Endothelial cell of hepatic sinusoid (primary cell): ENCODE data around the gene CDCA7L.
"Not testable (repeated sequence)": the region's sequence is repeated elsewhere in the genome, so short reads cannot be mapped to it uniquely, and the experiment has no call there.

Experiments used
- in situ Hi-C: cut with HindIII; loops from 2 replicates; pipeline ENCODE4 v1.10.0; 2017; ENCODE audit warnings: low sequenced_read_pairs

The CDCA7L gene

GRCh38 chr7:21944616-21945453 lies 864 bp downstream of the CDCA7L start:
- in situ Hi-C loops: no loop called here

GRCh38 chr7:21943436-21943835 lies 2.3 kb downstream of the CDCA7L start:
- in situ Hi-C loops: no loop called here

DNA sequence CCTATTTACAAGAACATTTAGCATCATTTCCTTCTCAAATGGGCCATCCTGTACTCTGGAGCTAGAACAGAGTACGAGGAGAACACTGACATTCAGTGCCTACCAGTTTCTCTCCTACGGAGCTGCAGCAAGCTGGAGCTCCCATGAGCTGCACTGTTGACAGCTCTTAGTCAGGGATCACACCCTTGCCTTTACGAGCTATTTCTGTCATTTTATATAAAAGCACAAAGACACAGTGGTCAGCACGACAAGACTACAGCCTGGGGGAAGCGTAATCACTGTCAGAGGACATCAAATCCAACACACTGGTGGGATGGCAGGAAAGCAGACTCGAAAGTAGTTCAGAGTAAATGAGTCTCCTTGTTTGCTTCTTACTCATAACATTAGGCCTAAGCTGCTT lies 2.7 kb downstream of the CDCA7L start:
- in situ Hi-C loops: no loop called here

DNA sequence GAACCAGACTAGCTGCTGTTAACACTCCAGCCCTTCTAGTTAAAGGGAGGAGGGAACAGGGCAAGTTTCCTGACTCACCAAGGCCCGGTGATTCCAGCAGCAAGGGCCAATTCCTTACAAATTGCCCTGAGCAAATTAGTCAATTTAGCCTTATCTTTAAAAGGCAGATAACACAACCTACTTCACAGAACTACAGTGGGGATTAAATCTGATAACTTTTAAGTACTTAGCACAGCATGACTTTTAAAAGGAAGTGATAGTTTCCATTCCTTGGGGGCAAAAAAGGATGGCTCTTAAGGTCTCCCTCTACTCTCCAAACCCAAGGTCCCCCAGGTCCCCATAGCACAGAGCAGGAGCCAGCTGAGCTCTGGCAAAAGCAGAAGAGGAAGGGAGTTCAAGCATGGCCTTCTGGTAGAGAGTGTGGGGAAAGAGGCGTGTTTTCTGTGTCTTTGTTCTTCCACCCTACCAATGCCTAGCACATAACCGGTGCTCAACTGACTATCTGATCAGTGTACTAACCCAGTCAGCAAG lies 4.0 kb downstream of the CDCA7L start:
- in situ Hi-C loops: no loop called here

- in situ Hi-C loops: no loop called here
Observed at GRCh38 chr7:21939858-21940372, 5.8 kb downstream of the CDCA7L start.

GRCh38 chr7:21939136-21939857 lies 6.4 kb downstream of the CDCA7L start:
- in situ Hi-C loops: no loop called here

DNA sequence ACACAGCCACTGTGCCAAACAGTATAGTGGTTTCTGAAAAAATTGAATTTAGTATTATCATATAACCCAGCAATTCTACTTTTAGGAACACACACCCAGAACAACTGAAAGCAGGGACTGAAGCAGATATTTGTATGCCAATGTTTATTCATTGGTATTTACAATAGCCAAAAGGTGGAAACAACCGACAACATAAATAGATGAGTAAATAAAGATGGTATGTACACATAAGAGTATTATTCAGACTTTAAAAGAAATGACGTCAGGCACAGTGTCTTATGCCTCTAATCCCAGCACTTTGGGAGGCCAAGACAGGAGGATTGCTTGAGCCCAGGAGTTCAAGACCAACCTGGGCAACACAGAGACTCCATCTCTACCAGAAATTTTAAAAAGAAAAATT lies 7.2 kb downstream of the CDCA7L start:
- in situ Hi-C loops: no loop called here

DNA sequence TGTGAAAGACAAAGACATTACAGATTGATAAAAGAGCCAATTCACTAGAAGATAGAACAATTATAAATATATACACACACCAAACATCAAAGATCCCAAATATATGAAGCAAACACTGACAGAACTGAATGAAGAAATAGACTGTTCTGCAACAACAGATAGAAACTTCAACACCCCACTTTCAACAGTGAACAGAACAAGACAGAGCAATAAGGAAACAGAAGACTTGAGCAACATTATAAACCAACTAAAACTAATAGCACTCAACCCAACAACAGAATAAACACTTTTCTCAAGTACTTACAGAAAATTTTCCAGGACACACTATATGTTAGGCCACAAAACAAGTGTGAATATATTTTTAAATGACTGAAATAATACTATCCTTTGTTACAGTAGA lies 10.9 kb downstream of the CDCA7L start:
- in situ Hi-C loops: no loop called here

GRCh38 chr7:21933293-21933692 lies 12.4 kb downstream of the CDCA7L start:
- in situ Hi-C loops: not testable (repeated sequence)

DNA sequence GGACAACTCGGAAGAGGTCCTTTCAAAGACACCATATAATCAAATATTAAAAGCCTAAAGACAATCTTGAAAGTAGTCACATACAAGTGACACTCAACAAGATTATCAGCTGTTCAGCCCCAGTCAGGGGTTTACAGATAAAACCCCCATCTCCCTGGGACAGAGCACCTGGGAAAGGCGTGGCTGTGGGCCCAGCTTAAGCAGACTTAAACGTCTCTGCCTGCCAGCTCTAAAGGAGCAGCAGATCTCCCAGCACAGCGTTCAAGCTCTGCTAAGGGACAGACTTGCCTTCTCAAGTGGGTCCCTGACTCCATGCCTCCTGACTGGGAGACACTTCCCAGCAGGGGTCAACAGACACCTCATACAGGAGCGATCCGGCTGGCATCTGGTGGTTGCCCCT lies 18.0 kb downstream of the CDCA7L start:
- in situ Hi-C loops: no loop called here

- in situ Hi-C loops: no loop called here
Observed at GRCh38 chr7:21926448-21926847, 19.3 kb downstream of the CDCA7L start.

DNA sequence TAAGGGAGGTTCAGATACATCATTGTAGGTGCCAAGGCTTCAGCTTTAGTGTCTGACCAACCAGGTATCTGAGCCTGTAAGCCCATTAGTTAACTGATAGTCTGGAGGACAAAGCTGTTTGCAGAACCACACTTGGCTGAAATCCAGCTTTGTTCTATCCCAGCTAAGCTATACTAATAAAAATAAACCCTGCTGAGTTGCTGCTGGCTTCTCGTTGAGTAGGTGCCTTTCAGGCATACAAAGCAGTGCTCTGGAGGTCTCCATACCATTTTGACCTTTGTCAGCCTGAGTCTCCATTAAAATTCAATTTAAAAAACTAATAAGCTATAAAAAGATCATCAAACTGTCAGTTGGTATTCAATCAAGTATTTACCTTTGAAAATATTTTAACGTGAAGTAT lies 22.0 kb downstream of the CDCA7L start:
- in situ Hi-C loops: loop anchor here (5.0 kb wide), 2 partner anchors 39 to 104 kb away; no protein-coding TSS in a partner anchor

- in situ Hi-C loops: loop anchor here (5.0 kb wide), 2 partner anchors 40 to 105 kb away; no protein-coding TSS in a partner anchor
Observed at GRCh38 chr7:21922605-21923004, 23.1 kb downstream of the CDCA7L start.

DNA sequence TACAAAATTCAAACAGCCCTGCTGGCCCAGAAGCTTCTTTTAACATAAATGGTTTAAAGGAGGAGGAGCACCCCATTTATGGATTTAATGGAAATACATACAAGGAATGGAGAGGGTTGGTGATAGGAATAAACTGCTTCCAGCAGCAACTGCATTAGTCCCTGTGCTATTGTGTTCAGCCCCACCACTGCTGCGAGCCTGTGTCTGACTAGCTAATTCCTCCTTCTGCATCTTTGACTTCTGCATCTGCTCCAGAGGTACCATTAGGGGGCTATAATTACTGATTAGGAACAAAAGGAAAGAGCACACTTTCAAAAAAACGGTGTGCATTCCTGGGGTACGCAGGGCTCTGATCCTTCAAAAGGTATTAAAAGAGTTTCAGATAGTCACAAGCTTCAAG lies 24.8 kb downstream of the CDCA7L start:
- in situ Hi-C loops: loop anchor here (5.0 kb wide), 2 partner anchors 41 to 106 kb away; no protein-coding TSS in a partner anchor

DNA sequence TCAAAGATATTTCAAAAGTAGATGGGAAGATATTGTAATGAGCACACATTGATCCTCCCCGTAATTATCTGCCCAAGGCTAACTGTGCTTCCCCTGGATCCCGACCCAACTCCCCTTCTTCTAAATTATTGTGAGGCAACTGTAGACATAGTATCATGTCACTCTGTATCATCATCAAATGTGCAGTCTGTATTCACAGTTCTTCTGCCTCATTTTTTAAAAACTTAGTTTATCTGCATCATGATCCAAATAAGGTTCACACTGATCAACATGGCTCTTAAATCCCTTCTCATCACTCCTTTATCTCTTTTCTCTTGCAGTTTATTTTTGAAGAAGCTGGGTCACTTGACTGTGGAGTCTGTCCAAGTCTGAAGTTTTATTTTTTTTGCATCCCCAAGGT lies 27.5 kb downstream of the CDCA7L start:
- in situ Hi-C loops: no loop called here

DNA sequence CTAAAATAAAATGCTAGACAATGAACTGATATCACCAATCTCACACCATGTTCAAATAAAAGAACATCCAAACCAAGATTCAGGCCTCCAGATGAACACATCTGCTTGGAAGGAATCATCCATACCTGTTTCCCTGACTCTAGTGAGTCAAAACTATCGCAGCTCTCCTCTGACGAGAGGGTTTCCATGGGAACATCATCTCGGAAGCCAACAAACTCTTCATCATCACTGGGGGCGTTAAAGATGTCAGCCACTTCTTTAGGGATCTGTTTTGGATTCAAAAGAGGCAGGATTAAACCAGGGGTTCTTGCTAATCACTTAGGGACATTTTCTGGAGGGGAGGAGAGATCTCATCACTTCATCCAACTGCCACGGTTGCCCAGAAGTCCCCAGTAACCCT lies 29.1 kb downstream of the CDCA7L start:
- in situ Hi-C loops: no loop called here

GRCh38 chr7:21916176-21916575 lies 29.5 kb downstream of the CDCA7L start:
- in situ Hi-C loops: no loop called here

DNA sequence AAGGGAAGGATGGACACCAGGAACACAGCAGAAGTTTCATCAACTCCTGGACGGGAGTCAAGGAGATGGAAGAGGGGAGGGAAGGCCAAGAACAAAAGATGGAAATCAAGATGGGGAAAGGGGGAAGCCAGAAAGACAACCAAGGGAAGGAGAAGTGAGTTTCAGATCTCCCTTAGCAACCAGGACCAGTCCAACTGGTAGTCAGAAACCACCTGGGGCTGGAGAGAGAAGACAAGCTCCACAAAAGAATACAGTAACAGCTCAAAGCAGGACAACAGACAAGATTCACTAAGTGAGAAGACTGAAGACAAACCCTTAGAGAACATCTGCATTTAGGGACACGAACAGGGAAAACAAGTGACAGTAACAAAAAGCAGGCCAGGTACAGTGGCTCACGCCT lies 30.6 kb downstream of the CDCA7L start:
- in situ Hi-C loops: no loop called here

DNA sequence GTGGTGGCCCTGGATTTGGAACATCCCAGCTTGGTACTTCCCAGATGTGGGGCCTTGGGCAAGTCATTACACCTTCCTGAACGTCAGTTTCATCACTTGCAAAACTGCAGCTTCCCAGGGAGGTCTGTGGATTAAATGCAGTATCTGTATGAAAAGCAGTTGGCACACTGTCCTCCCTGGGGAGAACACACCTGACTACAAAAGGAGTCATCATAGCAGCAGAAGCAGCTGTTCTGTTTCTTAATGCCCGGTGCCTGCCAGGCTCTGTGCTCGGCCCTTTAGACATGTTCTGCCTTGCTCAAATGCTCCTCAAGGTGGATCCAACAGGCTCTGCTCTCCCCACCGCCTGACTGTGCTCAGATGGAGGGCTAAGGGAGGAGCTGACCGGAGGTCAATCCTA lies 31.0 kb downstream of the CDCA7L start:
- in situ Hi-C loops: no loop called here

DNA sequence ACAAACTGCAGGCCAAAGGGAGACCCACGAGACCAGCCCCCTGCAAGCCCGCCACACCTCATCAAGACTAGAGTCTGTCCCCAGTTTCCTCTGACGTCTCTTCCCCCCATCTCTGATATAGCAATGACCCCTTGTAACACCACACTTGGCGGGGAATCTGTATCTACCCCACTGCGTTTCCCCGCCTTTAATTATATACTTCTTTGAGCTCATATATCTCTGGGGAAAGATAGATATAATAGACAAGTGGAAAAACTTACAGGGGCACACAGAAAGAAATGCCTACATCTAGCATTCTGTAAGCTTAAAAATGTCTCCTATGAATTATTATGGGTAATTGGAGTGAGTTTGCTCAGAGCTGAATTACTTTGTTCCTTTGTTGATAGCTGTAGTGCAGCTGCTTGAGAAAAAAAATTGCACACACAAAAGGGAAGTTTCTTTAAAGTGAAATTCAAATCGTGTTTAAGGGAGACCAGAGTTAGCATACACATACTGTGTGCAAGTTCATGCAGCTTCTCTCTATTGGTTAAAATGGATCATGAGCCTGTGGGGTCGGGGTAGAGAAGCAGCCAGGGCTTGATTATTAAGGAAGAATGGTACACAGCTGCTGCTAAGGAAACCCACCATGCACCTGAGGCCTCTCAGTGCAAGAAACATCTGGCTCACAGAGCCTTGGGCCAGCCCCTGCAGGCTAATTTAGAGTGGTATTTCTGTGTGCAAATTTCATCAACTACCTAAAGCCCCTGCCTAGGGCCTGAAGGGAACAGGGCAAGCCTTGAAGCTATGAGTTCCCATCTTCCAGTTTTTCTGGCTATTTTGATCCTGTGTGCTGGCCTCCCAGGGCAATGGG lies 32.5 kb downstream of the CDCA7L start:
- in situ Hi-C loops: no loop called here

- in situ Hi-C loops: no loop called here
Observed at GRCh38 chr7:21912305-21912704, 33.4 kb downstream of the CDCA7L start.
